Cardiac fibroblast (primary cell): ENCODE results near the gene CACNB4.
A peak's percentile ranks its signal among the peaks of the same experiment; 100 is the strongest.

Experiments used
- DNase-seq, 2 donors: peaks; one replicate each; pipeline versions ENCODE4 v3.0.0 to v3.0.0-alpha.2; 2010; ENCODE audit warnings: low read depth in 2 of 2
- H3K4me3 ChIP-seq, 2 donors: replicated peaks in 1 of 2; 1 replicate in 1 of 2; 2 replicates in 1 of 2; pipeline ENCODE4 v1.5.1; 2011; ENCODE audit warnings: low read depth in 2 of 2, low read length in 2 of 2, mild to moderate bottlenecking in 2 of 2, moderate library complexity in 1 of 2
- TF ChIP-seq, protein P1 (sequence below): IDR thresholded peaks from one replicate; pipeline ENCODE4 v1.5.1; 2011; ENCODE audit warnings: low read depth, mild to moderate bottlenecking, low read length, inconsistent platforms

The CACNB4 gene

DNA sequence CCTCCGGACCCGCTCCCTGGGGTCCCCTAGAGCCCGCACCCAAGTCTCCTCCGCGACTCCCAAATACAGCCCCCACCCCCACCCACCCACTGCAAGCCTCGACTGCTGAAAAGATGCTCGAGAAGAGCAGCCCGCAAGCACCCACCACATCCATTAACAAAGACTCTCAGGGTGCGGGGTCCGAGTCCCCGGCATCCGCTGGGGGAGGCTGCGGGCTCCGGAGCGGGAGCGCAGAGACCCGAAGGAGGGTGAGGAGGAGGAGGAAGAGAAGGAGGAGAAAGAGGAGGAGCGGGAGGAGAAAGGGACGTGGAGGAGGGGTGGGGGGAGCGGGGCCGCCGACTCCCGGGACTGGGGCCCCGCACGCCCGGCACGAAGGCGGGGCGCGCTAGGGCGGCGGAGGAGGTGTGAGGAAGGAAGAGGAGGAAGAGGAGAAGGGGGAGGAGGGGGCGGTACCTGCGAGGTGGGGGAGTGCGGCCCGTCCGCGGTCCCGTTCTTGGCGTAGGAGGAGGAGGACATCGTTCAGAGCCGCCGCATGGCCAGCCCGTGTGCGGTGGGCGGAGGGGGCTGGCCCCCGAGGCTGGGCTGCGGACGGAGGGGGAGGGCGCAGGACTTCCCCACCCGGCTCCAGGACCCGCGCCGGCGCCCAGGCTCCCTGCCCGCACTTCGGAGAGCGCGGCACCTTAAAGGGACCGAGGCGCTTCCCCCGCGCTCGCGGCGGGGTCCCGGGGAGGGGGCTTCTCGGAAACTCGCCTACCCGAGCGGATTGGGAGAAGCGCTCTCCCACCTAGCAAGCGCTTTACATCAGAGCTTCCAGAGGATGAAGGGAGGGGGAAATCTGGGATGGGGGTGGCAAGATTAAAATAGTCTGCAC lies at the start of gene CACNB4:
Gene CACNB4, minus strand, starts transcription at position 549 of the 871 bp plus-strand sequence.
- DNase-seq: no peak
- peak within 1 kb of the TSS; percentile 44 to 53 for H3K4me3 ChIP-seq
- TF ChIP-seq, protein P1, sequence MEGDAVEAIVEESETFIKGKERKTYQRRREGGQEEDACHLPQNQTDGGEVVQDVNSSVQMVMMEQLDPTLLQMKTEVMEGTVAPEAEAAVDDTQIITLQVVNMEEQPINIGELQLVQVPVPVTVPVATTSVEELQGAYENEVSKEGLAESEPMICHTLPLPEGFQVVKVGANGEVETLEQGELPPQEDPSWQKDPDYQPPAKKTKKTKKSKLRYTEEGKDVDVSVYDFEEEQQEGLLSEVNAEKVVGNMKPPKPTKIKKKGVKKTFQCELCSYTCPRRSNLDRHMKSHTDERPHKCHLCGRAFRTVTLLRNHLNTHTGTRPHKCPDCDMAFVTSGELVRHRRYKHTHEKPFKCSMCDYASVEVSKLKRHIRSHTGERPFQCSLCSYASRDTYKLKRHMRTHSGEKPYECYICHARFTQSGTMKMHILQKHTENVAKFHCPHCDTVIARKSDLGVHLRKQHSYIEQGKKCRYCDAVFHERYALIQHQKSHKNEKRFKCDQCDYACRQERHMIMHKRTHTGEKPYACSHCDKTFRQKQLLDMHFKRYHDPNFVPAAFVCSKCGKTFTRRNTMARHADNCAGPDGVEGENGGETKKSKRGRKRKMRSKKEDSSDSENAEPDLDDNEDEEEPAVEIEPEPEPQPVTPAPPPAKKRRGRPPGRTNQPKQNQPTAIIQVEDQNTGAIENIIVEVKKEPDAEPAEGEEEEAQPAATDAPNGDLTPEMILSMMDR: no peak

DNA sequence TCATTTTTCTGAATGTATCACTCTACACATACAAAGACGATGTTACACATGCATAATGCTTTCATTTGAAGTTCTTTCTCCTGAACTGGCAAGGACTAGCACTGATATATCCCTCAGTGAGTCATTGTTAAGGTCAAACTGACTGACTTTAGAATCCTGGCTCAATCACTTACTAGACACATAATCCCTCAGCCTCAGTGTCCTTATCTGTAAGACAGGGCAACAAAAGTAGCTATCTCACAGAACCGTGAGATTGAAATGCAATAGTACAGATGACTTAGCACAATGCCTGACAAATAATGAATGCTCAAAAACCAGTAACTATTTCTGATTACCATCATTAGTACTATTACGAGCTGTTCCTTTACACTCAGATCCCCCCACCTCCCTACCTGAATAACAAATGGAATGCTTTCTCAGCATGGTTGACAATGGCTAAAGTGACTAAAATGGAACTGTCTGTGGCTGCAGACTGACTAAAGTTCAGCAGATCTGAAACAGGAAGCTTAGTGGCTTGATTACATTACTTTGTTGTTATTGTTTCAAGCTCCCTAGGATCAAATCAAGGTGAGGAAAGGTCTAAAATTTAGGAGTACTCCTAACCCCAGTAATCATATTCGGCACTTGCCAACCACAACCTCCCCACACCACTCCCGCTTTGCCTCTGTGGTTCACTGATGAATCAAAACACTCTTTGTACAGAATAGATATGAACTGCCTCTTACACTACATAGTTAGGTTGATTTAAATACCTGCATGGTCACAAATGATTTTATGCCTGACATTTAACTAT lies 35.8 kb upstream of the CACNB4 start:
- peak; percentile 34 to 54 for DNase-seq
- TF ChIP-seq, protein P1: no peak
- no peak overlapping the region for H3K4me3 ChIP-seq

- DNase-seq: peak in 1 of 2 donors; percentile 22
- H3K4me3 ChIP-seq: no peak overlapping the region
- TF ChIP-seq, protein P1: no peak
Observed at GRCh38 chr2:152132306-152132705, 33.5 kb upstream of the CACNB4 start.

DNA sequence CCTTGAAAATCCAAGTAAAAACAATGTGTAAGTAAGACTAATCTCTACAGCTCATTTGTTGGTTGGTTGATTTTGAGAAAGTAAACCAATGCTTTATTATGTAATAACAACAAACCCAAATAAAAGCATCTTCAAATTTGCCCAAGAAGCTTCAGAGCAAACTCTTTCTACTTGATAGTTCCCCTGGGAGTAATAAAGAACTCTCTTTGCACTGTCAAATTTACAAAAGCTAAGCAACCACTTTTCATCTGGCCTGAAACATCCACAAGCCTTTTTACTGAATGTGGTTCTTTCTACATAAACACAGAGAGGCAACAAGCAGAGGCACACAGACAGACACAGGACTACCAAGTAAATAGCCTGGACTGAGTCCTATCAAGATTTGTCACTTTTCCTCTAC lies 28.8 kb upstream of the CACNB4 start:
- TF ChIP-seq, protein P1: no peak
- no peak overlapping the region for H3K4me3 ChIP-seq
- DNase-seq: no peak

GRCh38 chr2:152126664-152127063 lies 27.8 kb upstream of the CACNB4 start:
- H3K4me3 ChIP-seq: no peak overlapping the region
- TF ChIP-seq, protein P1: no peak
- DNase-seq: peak in 1 of 2 donors; percentile 12

DNA sequence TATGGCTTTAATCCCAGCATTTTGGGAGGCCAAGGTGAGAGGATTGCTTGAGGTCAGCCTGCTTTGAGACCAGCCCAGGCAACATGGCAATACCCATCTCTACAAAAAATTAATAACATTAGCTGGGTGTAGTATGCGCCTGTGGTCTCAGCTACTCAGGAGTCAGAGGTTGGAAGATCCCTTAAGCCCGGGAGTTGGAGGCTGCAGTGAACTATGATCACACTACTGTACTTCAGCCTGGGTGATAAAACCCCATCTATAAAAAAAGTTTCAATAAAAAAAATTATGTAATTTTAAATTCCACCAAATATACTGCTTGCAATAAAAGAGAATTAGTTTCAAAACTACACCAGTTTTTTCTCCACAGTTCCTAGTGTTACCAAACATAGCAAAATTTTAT lies 23.3 kb upstream of the CACNB4 start:
- no peak overlapping the region for H3K4me3 ChIP-seq
- DNase-seq: no peak
- TF ChIP-seq, protein P1: no peak
